Testis (tissue), 3 donors: ENCODE results near the gene MAN1A1. TPM values are rescaled to one million over a fixed set of nuclear protein-coding genes. Genes with fewer than 3 reads are reported as not detected.

ENCODE experiments used
- DNase-seq: peaks from one replicate; pipeline ENCODE4 v3.0.0-alpha.2; 2019
- H3K27ac ChIP-seq, 2 donors: fragments of 200-600 bp; sonication (generic); one replicate each; pipeline ENCODE4 v1.5.1; 2019
- H3K27me3 ChIP-seq: fragments of 200-600 bp; sonication (generic); one replicate; pipeline ENCODE4 v1.5.1; 2019
- H3K36me3 ChIP-seq: fragments of 200-600 bp; sonication (generic); one replicate; pipeline ENCODE4 v1.5.1; 2017; ENCODE audit warnings: low read depth; ENCODE audit errors: missing control alignments
- H3K4me1 ChIP-seq: fragments of 200-600 bp; sonication (generic); one replicate; pipeline ENCODE4 v1.5.1; 2019
- H3K4me3 ChIP-seq, 2 donors: fragments of 200-600 bp; sonication (generic); one replicate each; pipeline ENCODE4 v1.5.1; 2017 to 2019
- H3K9me3 ChIP-seq: fragments of 200-600 bp; sonication (generic); one replicate; pipeline ENCODE4 v1.5.1; 2017
- POLR2A ChIP-seq: fragments of 450-650 bp; IDR thresholded peaks from one replicate; pipeline ENCODE4 v1.6.1; 2017; ENCODE audit warnings: antibody characterized with exemption, mild to moderate bottlenecking, moderate library complexity
- WGBS, 2 donors: methylation state at CpG; one replicate each; pipeline ENCODE4 v1.1.5; 2018; 5-methylcytosine and 5-hydroxymethylcytosine counted together
- intact Hi-C: fragments of 100-400 bp; cut with DNase I; formaldehyde crosslinking; loops from one replicate; pipeline ENCODE4 v1.15.1; 2023; ENCODE audit warnings: low total_unique reads
- polyA plus RNA-seq: library from polyadenylated mRNA; stranded (reverse); fragments of 350-450 nt; fragmentation: Illumina TruSeq; extraction: RNeasy Lipid Tissue Mini Kit (QIAGEN cat#74804); gene quantifications from one replicate; pipeline ENCODE4 v1.2.3, GENCODE V29; 2014; ENCODE audit warnings: low read depth, low replicate concordance; ENCODE audit not compliant: insufficient read depth
- total RNA-seq, 2 donors: library from RNA; depleted of rRNA; stranded (reverse); fragments of >200 nt; gene quantifications; one replicate each; pipeline ENCODE4 v1.2.3, GENCODE V29; 2016
- TF ChIP-seq, protein P1 (sequence below), 3 experiments: fragments of 450-650 bp in 2 of 3; fragments of 200-600 bp in 1 of 3; sonication (generic) in 1 of 3; IDR thresholded peaks; one replicate each; pipeline ENCODE4 v1.5.1; 2016 to 2019; ENCODE audit warnings: antibody characterized with exemption in 3 of 3, mild to moderate bottlenecking in 2 of 3, moderate library complexity in 1 of 3

Gene MAN1A1
- total and polyA plus RNA-seq, 3 donors from 2014 or later, result 12.8 to 21.1 (median 15.0) TPM

- Histone ChIP-seq H3K4me1 (no peaks in the 10 kb centered on the region), H3K27me3 (no peaks in the 10 kb centered on the region), H3K27ac (no peak overlapping the region), H3K9me3 (no peaks in the 10 kb centered on the region), H3K36me3 (no peaks in the 10 kb centered on the region), H3K4me3 (no peak overlapping the region)
- 88 to 98% methylated on average over 2 of the region's 2 CpGs for WGBS, 2 donors
- TF ChIP-seq, protein P1, sequence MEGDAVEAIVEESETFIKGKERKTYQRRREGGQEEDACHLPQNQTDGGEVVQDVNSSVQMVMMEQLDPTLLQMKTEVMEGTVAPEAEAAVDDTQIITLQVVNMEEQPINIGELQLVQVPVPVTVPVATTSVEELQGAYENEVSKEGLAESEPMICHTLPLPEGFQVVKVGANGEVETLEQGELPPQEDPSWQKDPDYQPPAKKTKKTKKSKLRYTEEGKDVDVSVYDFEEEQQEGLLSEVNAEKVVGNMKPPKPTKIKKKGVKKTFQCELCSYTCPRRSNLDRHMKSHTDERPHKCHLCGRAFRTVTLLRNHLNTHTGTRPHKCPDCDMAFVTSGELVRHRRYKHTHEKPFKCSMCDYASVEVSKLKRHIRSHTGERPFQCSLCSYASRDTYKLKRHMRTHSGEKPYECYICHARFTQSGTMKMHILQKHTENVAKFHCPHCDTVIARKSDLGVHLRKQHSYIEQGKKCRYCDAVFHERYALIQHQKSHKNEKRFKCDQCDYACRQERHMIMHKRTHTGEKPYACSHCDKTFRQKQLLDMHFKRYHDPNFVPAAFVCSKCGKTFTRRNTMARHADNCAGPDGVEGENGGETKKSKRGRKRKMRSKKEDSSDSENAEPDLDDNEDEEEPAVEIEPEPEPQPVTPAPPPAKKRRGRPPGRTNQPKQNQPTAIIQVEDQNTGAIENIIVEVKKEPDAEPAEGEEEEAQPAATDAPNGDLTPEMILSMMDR (IDR thresholded peaks at IDR 0.05), result no peak
- TF ChIP-seq POLR2A, result no peak
- intact Hi-C loops, result no loop called here
- no peak for DNase-seq
Observed at GRCh38 chr6:119280668-119281067, 68.9 kb downstream of the MAN1A1 start.

GRCh38 chr6:119280080-119280479 is 69.5 kb downstream of the MAN1A1 start:
- no peaks in the 10 kb centered on the region for H3K36me3 ChIP-seq
- no peaks in the 10 kb centered on the region for H3K4me1 ChIP-seq
- H3K9me3 ChIP-seq, result no peaks in the 10 kb centered on the region
- H3K27ac ChIP-seq, result no peak overlapping the region
- no peak for TF ChIP-seq POLR2A
- TF ChIP-seq, protein P1 (IDR thresholded peaks at IDR 0.05), result no peak
- intact Hi-C loops, result no loop called here
- H3K4me3 ChIP-seq, result no peak overlapping the region
- DNase-seq, result no peak
- WGBS, 2 donors, result 92 to 96% methylated on average over 1 of the region's 1 CpG
- no peaks in the 10 kb centered on the region for H3K27me3 ChIP-seq

DNA sequence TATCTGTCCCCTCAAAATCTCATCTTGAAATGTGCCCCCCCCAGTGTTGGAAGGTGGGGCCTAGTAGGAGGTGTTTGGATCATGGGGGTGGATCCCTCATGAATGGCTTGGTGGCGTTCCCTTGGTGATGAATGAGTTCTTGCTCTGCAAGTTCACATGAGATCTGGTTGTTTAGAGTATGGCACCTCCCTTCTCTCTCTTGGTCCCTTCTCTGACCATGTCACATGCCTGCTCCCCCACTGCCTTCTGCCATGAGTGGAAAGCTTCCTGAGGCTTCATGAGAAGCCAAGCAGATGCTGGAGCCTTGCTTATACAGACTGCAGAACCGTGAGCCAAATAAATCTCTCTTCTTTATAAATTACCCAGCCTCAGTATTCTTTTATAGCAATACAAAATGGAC is 70.9 kb downstream of the MAN1A1 start:
- intact Hi-C loops, result no loop called here
- WGBS, 2 donors, result 82 to 84% methylated on average over 2 of the region's 2 CpGs
- no peak for DNase-seq
- Histone ChIP-seq H3K4me1 (no peaks in the 10 kb centered on the region), H3K27me3 (no peaks in the 10 kb centered on the region), H3K4me3 (no peak overlapping the region), H3K27ac (no peak overlapping the region), H3K9me3 (no peaks in the 10 kb centered on the region), H3K36me3 (no peaks in the 10 kb centered on the region)
- TF ChIP-seq, protein P1 (IDR thresholded peaks at IDR 0.05), result no peak
- no peak for TF ChIP-seq POLR2A

DNA sequence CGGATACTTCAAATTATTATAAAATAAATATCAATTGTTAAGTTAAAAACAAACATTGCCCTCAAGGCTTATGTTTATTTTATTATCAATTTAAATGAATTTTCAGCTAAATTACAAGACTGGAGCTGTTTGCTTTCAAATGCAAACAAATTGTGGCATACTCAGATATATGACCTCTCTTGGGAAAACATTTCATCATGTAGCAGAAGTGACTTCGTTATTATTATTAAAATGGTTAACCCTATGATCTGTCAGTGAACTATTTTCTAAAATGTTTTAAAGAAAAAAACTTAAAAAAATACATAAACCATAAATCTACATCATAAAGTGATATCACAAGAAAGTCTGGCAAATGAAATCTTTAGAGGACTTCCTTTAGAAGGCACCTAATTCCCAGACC is 72.5 kb downstream of the MAN1A1 start:
- Histone ChIP-seq H3K27me3 (no peaks in the 10 kb centered on the region), H3K36me3 (no peaks in the 10 kb centered on the region), H3K4me1 (no peaks in the 10 kb centered on the region), H3K27ac (no peak overlapping the region), H3K9me3 (no peaks in the 10 kb centered on the region), H3K4me3 (no peak overlapping the region)
- TF ChIP-seq POLR2A, result no peak
- TF ChIP-seq, protein P1 (IDR thresholded peaks at IDR 0.05), result no peak
- intact Hi-C loops, result no loop called here
- no peak for DNase-seq
- WGBS, 2 donors, result 67 to 80% methylated on average over 2 of the region's 2 CpGs

- intact Hi-C loops, result no loop called here
- no peaks in the 10 kb centered on the region for H3K4me1 ChIP-seq
- H3K4me3 ChIP-seq, result no peak overlapping the region
- no peaks in the 10 kb centered on the region for H3K36me3 ChIP-seq
- WGBS, 2 donors, result 91 to 95% methylated on average over 2 of the region's 2 CpGs
- no peaks in the 10 kb centered on the region for H3K27me3 ChIP-seq
- TF ChIP-seq, protein P1 (IDR thresholded peaks at IDR 0.05), result no peak
- no peak for TF ChIP-seq POLR2A
- H3K9me3 ChIP-seq, result no peaks in the 10 kb centered on the region
- DNase-seq, result no peak
- H3K27ac ChIP-seq, result no peak overlapping the region
Observed at GRCh38 chr6:119276211-119276610, 73.3 kb downstream of the MAN1A1 start.
